ENCODE data around the gene EPB41L1. TPM values are rescaled to one million over a fixed set of nuclear protein-coding genes. Genes with fewer than 3 reads are reported as not detected.

The EPB41L1 gene
- polyA plus RNA-seq, 1 donor = 63.3 TPM

DNA sequence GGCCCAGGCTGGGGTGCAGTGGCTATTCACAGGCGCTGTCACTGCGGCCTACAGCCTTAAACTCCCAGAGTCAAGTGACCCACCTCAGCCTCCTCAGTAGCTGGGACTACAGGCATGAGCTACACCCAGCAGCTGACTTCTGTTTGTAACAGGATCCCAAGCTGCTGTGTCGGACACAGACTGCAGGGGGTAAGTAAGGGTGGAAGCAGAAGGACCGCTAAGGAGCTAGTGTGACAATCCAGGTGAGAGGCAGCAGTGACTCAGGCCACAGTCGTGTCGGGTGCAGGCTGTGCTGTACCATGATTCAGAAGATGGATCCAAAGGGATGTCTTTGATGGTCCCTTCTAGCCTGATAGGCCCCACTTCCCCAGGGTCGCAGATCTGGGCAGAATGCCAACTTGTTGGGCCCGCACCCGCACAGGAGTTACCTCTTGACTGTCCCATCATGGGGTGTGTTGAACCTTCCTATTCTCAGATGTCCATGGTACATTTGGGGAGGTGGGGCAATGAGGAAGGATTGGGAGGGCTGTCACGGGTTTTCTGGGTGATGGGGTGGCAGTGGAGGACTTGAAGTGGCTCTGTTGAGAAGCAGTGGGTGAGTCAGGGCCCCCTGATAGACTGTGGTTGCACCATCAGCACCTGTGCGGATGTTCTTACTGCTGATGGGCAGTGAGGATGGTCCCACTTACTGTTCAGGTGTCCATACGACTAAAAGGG, 107.0 kb downstream of the EPB41L1 start:
- DNase-seq = no peak

- no peak for DNase-seq
Measured at GRCh38 chr20:36262440-36262839, 107.9 kb downstream of the EPB41L1 start.

DNA sequence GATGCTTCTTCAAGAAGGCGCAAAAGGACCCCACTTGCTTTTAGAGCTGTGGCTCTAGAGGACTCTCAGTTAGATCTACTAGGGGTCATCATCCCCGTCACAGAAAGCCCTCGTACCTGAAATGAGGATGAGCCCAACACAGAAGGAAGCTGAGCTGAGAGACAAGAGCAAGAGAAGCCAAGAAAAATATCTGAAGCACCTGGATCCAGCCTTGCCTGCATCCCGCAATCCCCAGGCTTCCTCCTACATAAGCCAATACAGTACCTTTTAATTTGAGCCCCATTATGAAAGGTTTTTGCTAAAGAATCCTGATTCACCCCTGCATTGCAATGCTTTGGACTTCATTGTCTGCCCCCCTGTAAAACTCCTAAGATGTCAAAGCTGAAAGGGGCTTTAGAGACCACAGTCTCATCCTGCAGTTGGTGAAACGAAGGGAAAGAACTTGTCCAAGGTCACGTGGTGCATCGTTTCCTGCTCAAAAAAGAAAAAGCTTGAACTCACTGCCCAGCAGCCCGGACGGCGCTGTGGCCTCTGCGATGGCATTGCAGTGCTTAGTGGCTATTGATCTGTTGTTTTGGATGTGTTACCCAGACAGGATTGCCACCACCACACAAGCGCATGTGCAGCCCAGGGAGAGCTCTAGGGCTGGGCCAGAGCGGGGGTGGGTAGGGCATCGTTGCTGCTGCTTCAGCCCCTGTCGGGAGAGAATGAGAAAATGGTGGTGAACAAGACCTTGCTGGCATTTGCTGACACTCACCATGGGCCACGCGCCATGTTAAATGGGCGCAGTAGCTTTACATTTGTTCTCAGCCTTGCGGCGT, 110.1 kb downstream of the EPB41L1 start:
- DNase-seq = no peak

GRCh38 chr20:36266189-36266588, 111.6 kb downstream of the EPB41L1 start:
- no peak for DNase-seq

DNA sequence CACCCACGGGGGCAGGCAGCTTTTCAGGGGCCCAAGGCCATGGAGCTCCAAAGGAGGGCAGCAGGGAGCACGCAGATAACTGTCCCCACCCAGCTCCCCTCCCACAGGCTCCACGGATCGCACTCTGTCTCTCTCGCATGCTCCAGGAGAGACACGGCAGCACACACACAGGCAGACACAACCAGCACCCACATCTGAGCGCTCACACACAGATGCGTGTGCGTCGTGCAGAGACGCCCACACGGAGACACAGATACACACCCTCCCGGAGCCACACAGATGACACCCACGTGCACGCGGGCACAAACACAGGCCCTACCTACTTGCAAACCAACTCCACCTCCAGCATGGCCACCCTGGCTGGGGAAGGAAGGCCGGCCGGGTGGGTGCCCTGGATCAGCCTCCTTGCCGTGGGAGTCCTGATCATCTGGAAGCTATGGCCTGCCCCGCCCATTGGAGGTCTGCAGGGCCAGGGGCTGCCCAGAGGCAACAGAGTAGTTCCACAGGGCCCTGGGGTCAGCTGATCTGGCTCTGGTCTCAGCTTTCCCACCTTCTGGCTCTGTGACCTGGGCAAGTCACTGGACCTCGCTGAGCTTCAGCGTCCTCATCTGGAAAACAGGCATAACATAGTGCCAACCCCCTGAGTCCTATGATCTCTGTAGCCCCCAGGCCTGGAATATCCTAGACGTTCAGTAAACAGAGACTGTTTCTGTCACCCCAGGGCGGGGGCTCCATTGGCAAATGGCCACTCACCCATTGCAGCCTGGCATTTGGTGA, 113.3 kb downstream of the EPB41L1 start:
- DNase-seq = no peak

- no peak for DNase-seq
Measured at GRCh38 chr20:36268440-36269342, 114.2 kb downstream of the EPB41L1 start.

DNA sequence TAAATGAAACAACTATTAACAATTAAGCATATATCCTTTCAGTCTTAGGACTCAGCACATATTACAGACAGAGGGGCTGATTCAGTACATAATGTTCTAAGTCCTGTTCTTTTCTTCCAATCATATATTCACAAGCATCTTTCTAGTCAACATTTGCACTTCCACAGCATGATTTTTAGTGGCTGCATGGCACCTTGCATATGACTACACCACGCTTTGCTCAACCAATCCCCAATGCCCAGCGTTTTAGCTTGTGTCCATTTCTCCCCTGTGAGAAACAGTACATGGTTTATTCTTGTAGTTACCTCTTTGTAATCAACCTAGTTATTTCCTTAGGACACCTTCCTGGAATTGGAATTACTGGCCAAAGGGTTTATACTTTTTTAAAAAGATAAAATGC, 115.0 kb downstream of the EPB41L1 start:
- DNase-seq = no peak

DNA sequence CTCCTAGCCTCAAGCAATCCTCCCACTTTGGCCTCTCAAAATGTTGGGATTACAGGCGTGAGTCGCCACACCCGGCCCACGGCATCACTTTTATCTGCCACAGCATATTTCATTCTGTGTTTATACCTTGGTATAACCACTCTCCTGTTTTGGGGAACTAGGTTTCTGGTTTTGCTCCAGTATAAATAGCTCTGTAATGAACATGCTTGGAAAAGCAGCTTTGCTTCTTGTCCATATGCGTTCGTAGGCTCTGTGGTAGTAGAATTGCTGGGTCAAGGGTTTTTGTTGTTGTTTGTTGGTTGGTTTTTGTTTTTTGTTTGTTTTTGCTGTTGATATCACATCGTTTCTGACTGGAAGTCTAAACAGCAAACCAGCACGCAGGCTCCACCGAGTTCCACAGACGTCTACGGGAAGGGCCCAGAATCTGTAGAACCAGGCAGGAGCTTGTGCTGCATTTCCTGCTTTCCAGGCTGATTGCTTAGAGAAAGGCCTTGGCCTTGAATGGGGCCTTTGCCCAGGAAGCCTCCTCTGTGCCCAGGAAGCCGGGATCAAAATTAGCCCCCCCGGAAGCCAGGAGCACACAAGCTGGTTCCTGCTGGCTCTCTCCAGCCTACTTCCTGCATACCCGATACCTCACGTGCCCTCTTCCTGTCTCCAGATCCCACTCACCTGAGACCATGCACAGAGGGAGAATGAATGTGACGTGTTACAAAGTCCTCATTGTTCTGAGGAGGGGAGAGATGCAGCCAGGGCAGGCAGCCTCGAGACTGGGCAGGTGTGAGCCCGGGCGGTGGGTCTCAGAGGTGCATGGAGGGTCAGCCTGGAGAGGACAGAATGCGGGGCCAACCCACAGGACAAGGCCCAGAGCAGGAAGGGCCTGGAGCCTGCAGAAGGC, 116.5 kb downstream of the EPB41L1 start:
- no peak for DNase-seq

- DNase-seq = no peak
Measured at GRCh38 chr20:36271639-36272546, 117.4 kb downstream of the EPB41L1 start.

DNA sequence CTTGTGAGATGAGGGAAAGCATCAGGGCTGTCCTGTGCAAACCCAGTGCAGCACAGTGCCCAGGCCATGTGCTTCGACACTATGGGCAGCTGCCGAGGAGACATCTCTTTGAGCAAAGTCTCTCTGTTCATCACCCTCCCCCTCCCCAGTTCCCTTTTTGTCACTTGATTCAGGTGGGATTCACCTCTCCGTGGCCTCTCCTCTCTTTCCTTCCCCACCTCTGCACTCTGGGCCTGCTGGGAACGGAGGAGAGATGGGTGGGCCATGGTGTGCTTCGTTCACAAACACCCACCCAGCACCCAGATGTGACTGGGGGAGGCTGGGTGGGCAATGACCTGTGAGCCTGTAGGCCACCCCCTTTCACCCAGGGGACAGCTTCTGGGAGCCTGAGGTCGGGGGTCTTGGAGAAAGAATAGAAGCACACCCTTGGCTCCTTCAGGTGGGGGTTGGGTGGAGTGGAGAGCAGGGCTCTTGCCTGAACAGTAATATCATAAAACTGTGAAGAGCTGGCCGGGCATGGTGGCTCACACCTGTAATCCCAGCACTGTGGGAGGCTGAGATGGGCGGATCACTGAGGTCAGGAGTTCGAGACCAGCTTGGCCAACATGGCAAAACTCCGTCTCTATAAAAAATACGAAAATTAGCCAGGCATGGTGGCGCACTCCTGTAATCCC, 118.1 kb downstream of the EPB41L1 start:
- DNase-seq = no peak

DNA sequence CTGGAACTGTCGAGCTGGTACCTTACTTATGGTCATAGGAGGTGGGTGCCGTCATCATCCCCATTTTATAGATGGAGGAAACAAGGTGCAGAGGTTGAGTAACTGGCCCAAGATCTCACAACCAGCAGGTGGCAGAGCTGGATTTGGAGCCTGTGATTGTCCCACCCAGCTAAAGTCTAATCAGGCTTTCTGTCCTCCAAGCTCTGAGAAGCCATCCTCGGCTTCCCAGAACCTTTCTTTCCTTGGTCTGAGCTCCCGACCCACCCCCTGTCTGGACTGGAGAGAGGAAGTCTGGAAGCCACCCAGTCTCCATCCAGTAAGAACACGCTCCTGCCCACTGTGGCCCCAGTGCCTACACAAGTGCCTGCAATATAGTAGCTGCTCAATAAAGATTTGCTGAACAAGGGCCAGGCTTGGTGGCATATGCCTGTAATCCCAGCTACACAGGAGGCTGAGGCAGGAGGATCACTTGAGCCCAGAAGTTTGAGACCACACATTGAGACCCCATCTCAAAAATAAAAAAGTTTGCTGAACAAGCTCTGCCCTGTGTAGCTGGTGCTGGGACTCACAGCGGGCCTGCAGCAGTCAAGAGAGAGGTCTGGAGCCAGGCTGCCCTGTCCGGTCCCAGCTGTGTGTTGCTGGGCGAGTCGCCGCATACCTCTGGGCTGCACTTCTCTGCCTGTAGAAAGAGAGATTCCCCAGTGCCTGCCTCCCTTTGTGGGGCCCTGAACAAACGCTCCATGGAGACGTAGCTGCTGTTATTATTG, 119.1 kb downstream of the EPB41L1 start:
- no peak for DNase-seq

- no peak for DNase-seq
Measured at GRCh38 chr20:36274181-36274841, 119.8 kb downstream of the EPB41L1 start.

DNA sequence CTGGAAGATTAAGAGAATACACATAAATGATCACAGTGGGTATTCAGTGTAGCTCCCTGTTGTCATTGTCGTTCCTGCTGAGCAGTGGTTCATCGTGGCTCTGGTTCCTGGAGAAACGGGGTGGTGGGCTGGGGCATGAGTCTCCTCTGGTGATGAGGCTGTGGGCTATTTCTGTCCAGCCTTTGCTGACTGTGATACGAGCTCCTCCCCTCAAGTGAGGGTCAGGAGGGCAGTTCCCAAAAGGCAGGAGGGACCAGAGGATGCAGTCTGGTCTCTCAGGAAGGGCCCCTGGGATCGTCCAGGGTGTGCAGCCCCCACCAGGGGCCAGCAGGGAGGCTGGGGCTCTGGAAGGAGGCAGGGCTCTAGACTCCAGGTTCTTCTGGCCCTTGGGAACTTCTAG, 120.5 kb downstream of the EPB41L1 start:
- DNase-seq = no peak

- DNase-seq = no peak
Measured at GRCh38 chr20:36275441-36276189, 121.1 kb downstream of the EPB41L1 start.

- no peak for DNase-seq
Measured at GRCh38 chr20:36277546-36277945, 123.0 kb downstream of the EPB41L1 start.

GRCh38 chr20:36279362-36279761, 124.8 kb downstream of the EPB41L1 start:
- DNase-seq = no peak

DNA sequence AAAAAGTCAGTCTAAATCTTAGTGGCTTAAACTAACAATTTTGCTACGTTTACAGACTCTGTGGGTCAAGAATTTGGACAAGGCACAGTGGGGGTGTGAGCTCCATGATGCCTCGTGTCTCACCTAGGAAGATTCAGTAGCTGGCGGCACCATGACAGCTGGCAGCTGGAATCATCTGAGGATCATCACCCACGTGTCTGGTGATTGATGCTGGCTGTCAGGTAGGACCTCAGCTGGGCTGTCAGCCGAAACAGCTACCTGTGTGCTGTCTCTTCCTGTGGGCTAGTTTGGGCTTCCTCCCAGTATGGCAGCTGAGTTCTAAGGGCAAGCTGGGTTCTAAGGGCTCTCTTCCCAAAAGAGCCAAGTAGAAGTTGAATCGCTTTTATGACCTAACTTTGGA, 125.2 kb downstream of the EPB41L1 start:
- no peak for DNase-seq

All from left kidney (tissue), 2 donors.